GM18907 (cell line): Measurements from ENCODE around the gene TTC17.
"Not testable (repeated sequence)": the region's sequence is repeated elsewhere in the genome, so short reads cannot be mapped to it uniquely, and the experiment has no call there.

Experiments
- ATAC-seq: cut with Tn5 transposase; IDR thresholded peaks from one replicate; pipeline ENCODE4 v1.9.1; 2021; ENCODE audit warnings: mild to moderate bottlenecking, moderate library complexity; ENCODE audit not compliant: unreplicated experiment

Gene TTC17

GRCh38 chr11:43443811-43444210 is 85.1 kb downstream of the TTC17 start:
- no peak for ATAC-seq

GRCh38 chr11:43447151-43447550 is 88.4 kb downstream of the TTC17 start:
- ATAC-seq = no peak

- ATAC-seq = no peak
Measured at GRCh38 chr11:43458486-43458885, 99.8 kb downstream of the TTC17 start.

GRCh38 chr11:43459246-43459645 is 100.5 kb downstream of the TTC17 start:
- no peak for ATAC-seq

GRCh38 chr11:43462359-43462758 is 103.6 kb downstream of the TTC17 start:
- no peak for ATAC-seq

GRCh38 chr11:43467958-43468357 is 109.2 kb downstream of the TTC17 start:
- no peak for ATAC-seq

GRCh38 chr11:43477491-43477890 is 118.8 kb downstream of the TTC17 start:
- ATAC-seq = not testable (repeated sequence)

GRCh38 chr11:43486141-43486540 is 127.4 kb downstream of the TTC17 start:
- ATAC-seq = no peak

GRCh38 chr11:43489869-43490465 is 131.2 kb downstream of the TTC17 start:
- ATAC-seq = no peak

- no peak for ATAC-seq
Measured at GRCh38 chr11:43492701-43493100, 134.0 kb downstream of the TTC17 start.

GRCh38 chr11:43493431-43493830 is 134.7 kb downstream of the TTC17 start:
- no peak for ATAC-seq

GRCh38 chr11:43497144-43497543 is 138.4 kb downstream of the TTC17 start:
- no peak for ATAC-seq

GRCh38 chr11:43498561-43498960 is 139.8 kb downstream of the TTC17 start:
- ATAC-seq = no peak

GRCh38 chr11:43503417-43503816 is 144.7 kb downstream of the TTC17 start:
- ATAC-seq = no peak

GRCh38 chr11:43504316-43504950 is 145.7 kb downstream of the TTC17 start:
- ATAC-seq = no peak

- no peak for ATAC-seq
Measured at GRCh38 chr11:43505171-43505570, 146.5 kb downstream of the TTC17 start.

- no peak for ATAC-seq
Measured at GRCh38 chr11:43507171-43507570, 148.5 kb downstream of the TTC17 start.

- ATAC-seq = no peak
Measured at GRCh38 chr11:43508511-43508918, 149.8 kb downstream of the TTC17 start.

- ATAC-seq = no peak
Measured at GRCh38 chr11:43511959-43512358, 153.2 kb downstream of the TTC17 start.

- no peak for ATAC-seq
Measured at GRCh38 chr11:43515090-43515489, 156.4 kb downstream of the TTC17 start.

- ATAC-seq = no peak
Measured at GRCh38 chr11:43516316-43516850, 157.7 kb downstream of the TTC17 start.

GRCh38 chr11:43517518-43517917 is 158.8 kb downstream of the TTC17 start:
- ATAC-seq = no peak
